ENCODE measurements around the gene C1QTNF6.
A peak's percentile ranks its signal among the peaks of the same experiment; 100 is the strongest.

The C1QTNF6 gene

GRCh38 chr22:37197451-37198257 is 9.6 kb upstream of the C1QTNF6 start:
- Histone ChIP-seq H2AFZ (ENCODE audit: low read depth, low read length) (no peak overlapping the region), H3K4me3 (ENCODE audit: insufficient read depth in 1 of 2, low read depth in 1 of 2, low read length in 2 of 2) (peak overlapping the region; percentile 35 to 95), H3K4me2 (ENCODE audit: low read length, poor library complexity, severe bottlenecking) (peak overlapping the region; percentile 48), H3K14ac (ENCODE audit: low read length in 2 of 2) (peak overlapping the region in 1 of 2 experiments; percentile 68), H3K27me3 (ENCODE audit: control insufficient read depth in 1 of 2, insufficient read depth in 1 of 2, low read length in 2 of 2) (no peaks in the 10 kb centered on the region), H3K4me1 (ENCODE audit: control insufficient read depth, insufficient read depth, low read depth, low read length) (peaks cover 26% of the 10 kb centered on the region), H3K4ac (ENCODE audit: low read depth in 1 of 2, low read length in 2 of 2) (peak overlapping the region in 1 of 2 experiments; percentile 54), H2AK5ac (ENCODE audit: low read length, severe bottlenecking) (peak overlapping the region; percentile 23), H3K36me3 (ENCODE audit: control insufficient read depth in 1 of 2, insufficient read depth in 2 of 2, low read depth in 1 of 2, low read length in 2 of 2) (no peaks in the 10 kb centered on the region), H2BK5ac (ENCODE audit: low read depth, low read length, poor library complexity, severe bottlenecking) (no peak overlapping the region), H2BK120ac (ENCODE audit: low read depth, low read length) (peak overlapping the region; percentile 23), H3K79me1 (replicated peaks; ENCODE audit: low read length, poor library complexity, severe bottlenecking) (peaks cover 2% of the 10 kb centered on the region), H3K27ac (ENCODE audit: low read length, poor library complexity, severe bottlenecking) (peak overlapping the region; percentile 49), H2BK15ac (ENCODE audit: low read depth, poor library complexity, severe bottlenecking) (peak overlapping the region; percentile 3), H3K18ac (ENCODE audit: low read depth in 1 of 2, low read length in 2 of 2) (peak overlapping the region; percentile 69 to 79), H4K91ac (ENCODE audit: low read length) (peak overlapping the region; percentile 78), H3K9ac (ENCODE audit: low read length) (peak overlapping the region; percentile 68), H3K9me3 (ENCODE audit: control insufficient read depth, low read length) (no peaks in the 10 kb centered on the region), H2BK12ac (ENCODE audit: low read length in 2 of 2) (peak overlapping the region; percentile 20 to 81), H3K23ac (ENCODE audit: low read length in 2 of 2) (no peak overlapping the region), H4K8ac (ENCODE audit: low read length) (peak overlapping the region; percentile 30)
- 70% methylated on average over 12 of the region's 12 CpGs for WGBS
- DNase-seq = peak; percentile 87

DNA sequence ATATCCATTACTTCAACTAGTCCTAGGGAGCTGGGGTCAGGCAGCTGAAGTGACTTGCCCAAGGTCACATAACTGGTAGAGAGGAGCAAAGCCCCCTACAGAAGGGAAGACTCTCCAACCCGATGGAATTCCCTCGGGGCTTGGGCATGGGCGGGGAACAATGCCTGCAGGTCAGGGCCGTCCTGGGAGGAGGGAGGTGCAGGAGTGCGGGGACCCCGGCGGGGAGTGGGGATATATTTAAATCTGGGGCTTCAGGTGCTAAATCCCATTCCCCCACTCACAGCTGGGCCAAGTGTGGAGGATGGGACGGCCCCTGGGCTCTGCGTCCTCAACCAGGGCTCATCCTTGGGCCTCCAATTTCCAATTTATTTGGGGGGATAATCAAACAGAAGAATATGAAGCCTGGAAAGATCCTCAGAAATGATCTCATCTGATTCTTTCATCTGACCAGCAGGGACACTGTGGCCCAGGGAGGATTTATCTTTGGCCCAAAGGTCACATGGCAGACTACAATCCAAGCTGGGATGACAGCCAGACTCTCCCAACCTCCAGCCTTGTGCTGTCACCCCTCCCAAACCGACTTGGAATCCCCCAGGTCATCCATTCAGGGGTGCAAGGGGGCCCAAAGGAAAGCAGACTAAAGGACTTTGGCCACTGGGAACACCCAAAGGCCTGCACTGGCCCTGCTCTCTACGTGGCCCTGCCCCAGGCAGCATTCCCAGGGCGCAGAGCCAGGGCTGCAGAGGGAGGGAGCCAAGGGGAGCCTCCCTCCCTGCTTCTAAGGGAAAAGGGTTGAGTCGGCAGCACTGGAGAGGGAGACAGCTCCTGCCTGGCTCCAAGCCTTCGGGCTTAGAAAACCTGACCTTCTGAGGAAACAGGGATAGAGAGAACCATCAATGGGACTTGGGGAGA is 8.7 kb upstream of the C1QTNF6 start:
- no peak overlapping the region for H3K14ac ChIP-seq (ENCODE audit: low read length in 2 of 2)
- no peak overlapping the region for H2BK15ac ChIP-seq (ENCODE audit: low read depth, poor library complexity, severe bottlenecking)
- H3K4me1 ChIP-seq (ENCODE audit: control insufficient read depth, insufficient read depth, low read depth, low read length) = peaks cover 26% of the 10 kb centered on the region
- H3K27ac ChIP-seq (ENCODE audit: low read length, poor library complexity, severe bottlenecking) = no peak overlapping the region
- peak overlapping the region; percentile 68 for H3K9ac ChIP-seq (ENCODE audit: low read length)
- H2BK12ac ChIP-seq (ENCODE audit: low read length in 2 of 2) = peak overlapping the region in 1 of 2 experiments; percentile 39
- H3K18ac ChIP-seq (ENCODE audit: low read depth in 1 of 2, low read length in 2 of 2) = peak overlapping the region in 1 of 2 experiments; percentile 41
- H3K27me3 ChIP-seq (ENCODE audit: control insufficient read depth in 1 of 2, insufficient read depth in 1 of 2, low read length in 2 of 2) = no peaks in the 10 kb centered on the region
- H3K9me3 ChIP-seq (ENCODE audit: control insufficient read depth, low read length) = no peaks in the 10 kb centered on the region
- peak; percentile 82 for DNase-seq
- H3K4me3 ChIP-seq (ENCODE audit: insufficient read depth in 1 of 2, low read depth in 1 of 2, low read length in 2 of 2) = peak overlapping the region in 1 of 2 experiments; percentile 19
- no peak overlapping the region for H2AFZ ChIP-seq (ENCODE audit: low read depth, low read length)
- 71% methylated on average over 12 of the region's 14 CpGs for WGBS
- no peak overlapping the region for H2BK5ac ChIP-seq (ENCODE audit: low read depth, low read length, poor library complexity, severe bottlenecking)
- no peak overlapping the region for H3K4ac ChIP-seq (ENCODE audit: low read depth in 1 of 2, low read length in 2 of 2)
- H4K91ac ChIP-seq (ENCODE audit: low read length) = peak overlapping the region; percentile 37
- H3K23ac ChIP-seq (ENCODE audit: low read length in 2 of 2) = no peak overlapping the region
- no peak overlapping the region for H3K4me2 ChIP-seq (ENCODE audit: low read length, poor library complexity, severe bottlenecking)
- H2AK5ac ChIP-seq (ENCODE audit: low read length, severe bottlenecking) = peak overlapping the region; percentile 1
- no peaks in the 10 kb centered on the region for H3K36me3 ChIP-seq (ENCODE audit: control insufficient read depth in 1 of 2, insufficient read depth in 2 of 2, low read depth in 1 of 2, low read length in 2 of 2)
- no peak overlapping the region for H4K8ac ChIP-seq (ENCODE audit: low read length)
- no peak overlapping the region for H2BK120ac ChIP-seq (ENCODE audit: low read depth, low read length)
- H3K79me1 ChIP-seq (replicated peaks; ENCODE audit: low read length, poor library complexity, severe bottlenecking) = peaks cover 2% of the 10 kb centered on the region

GRCh38 chr22:37195921-37196320 is 7.9 kb upstream of the C1QTNF6 start:
- no peak overlapping the region for H3K14ac ChIP-seq (ENCODE audit: low read length in 2 of 2)
- peak overlapping the region in 1 of 2 experiments; percentile 50 for H2BK12ac ChIP-seq (ENCODE audit: low read length in 2 of 2)
- no peaks in the 10 kb centered on the region for H3K36me3 ChIP-seq (ENCODE audit: control insufficient read depth in 1 of 2, insufficient read depth in 2 of 2, low read depth in 1 of 2, low read length in 2 of 2)
- H3K9ac ChIP-seq (ENCODE audit: low read length) = no peak overlapping the region
- H3K9me3 ChIP-seq (ENCODE audit: control insufficient read depth, low read length) = no peaks in the 10 kb centered on the region
- H3K79me1 ChIP-seq (replicated peaks; ENCODE audit: low read length, poor library complexity, severe bottlenecking) = peaks cover 2% of the 10 kb centered on the region
- H3K4ac ChIP-seq (ENCODE audit: low read depth in 1 of 2, low read length in 2 of 2) = no peak overlapping the region
- DNase-seq = no peak
- no peaks in the 10 kb centered on the region for H3K27me3 ChIP-seq (ENCODE audit: control insufficient read depth in 1 of 2, insufficient read depth in 1 of 2, low read length in 2 of 2)
- no peak overlapping the region for H2BK5ac ChIP-seq (ENCODE audit: low read depth, low read length, poor library complexity, severe bottlenecking)
- no peak overlapping the region for H3K4me2 ChIP-seq (ENCODE audit: low read length, poor library complexity, severe bottlenecking)
- peaks cover 26% of the 10 kb centered on the region for H3K4me1 ChIP-seq (ENCODE audit: control insufficient read depth, insufficient read depth, low read depth, low read length)
- H3K4me3 ChIP-seq (ENCODE audit: insufficient read depth in 1 of 2, low read depth in 1 of 2, low read length in 2 of 2) = no peak overlapping the region
- H2BK15ac ChIP-seq (ENCODE audit: low read depth, poor library complexity, severe bottlenecking) = no peak overlapping the region
- no peak overlapping the region for H3K18ac ChIP-seq (ENCODE audit: low read depth in 1 of 2, low read length in 2 of 2)
- H3K23ac ChIP-seq (ENCODE audit: low read length in 2 of 2) = no peak overlapping the region
- no peak overlapping the region for H3K27ac ChIP-seq (ENCODE audit: low read length, poor library complexity, severe bottlenecking)
- H4K8ac ChIP-seq (ENCODE audit: low read length) = no peak overlapping the region
- WGBS = 90% methylated on average over 4 of the region's 4 CpGs
- no peak overlapping the region for H2AK5ac ChIP-seq (ENCODE audit: low read length, severe bottlenecking)
- no peak overlapping the region for H2BK120ac ChIP-seq (ENCODE audit: low read depth, low read length)
- no peak overlapping the region for H2AFZ ChIP-seq (ENCODE audit: low read depth, low read length)
- no peak overlapping the region for H4K91ac ChIP-seq (ENCODE audit: low read length)

- no peak overlapping the region for H4K8ac ChIP-seq (ENCODE audit: low read length)
- H3K36me3 ChIP-seq (ENCODE audit: control insufficient read depth in 1 of 2, insufficient read depth in 2 of 2, low read depth in 1 of 2, low read length in 2 of 2) = no peaks in the 10 kb centered on the region
- H2AK5ac ChIP-seq (ENCODE audit: low read length, severe bottlenecking) = no peak overlapping the region
- no peaks in the 10 kb centered on the region for H3K9me3 ChIP-seq (ENCODE audit: control insufficient read depth, low read length)
- no peak for DNase-seq
- H3K4ac ChIP-seq (ENCODE audit: low read depth in 1 of 2, low read length in 2 of 2) = no peak overlapping the region
- H3K4me2 ChIP-seq (ENCODE audit: low read length, poor library complexity, severe bottlenecking) = no peak overlapping the region
- no peak overlapping the region for H3K4me3 ChIP-seq (ENCODE audit: insufficient read depth in 1 of 2, low read depth in 1 of 2, low read length in 2 of 2)
- H2BK12ac ChIP-seq (ENCODE audit: low read length in 2 of 2) = no peak overlapping the region
- no peak overlapping the region for H3K14ac ChIP-seq (ENCODE audit: low read length in 2 of 2)
- WGBS = 93% methylated on average over 3 of the region's 3 CpGs
- no peak overlapping the region for H2BK120ac ChIP-seq (ENCODE audit: low read depth, low read length)
- no peak overlapping the region for H2AFZ ChIP-seq (ENCODE audit: low read depth, low read length)
- peaks cover 2% of the 10 kb centered on the region for H3K79me1 ChIP-seq (replicated peaks; ENCODE audit: low read length, poor library complexity, severe bottlenecking)
- H2BK15ac ChIP-seq (ENCODE audit: low read depth, poor library complexity, severe bottlenecking) = no peak overlapping the region
- H3K27ac ChIP-seq (ENCODE audit: low read length, poor library complexity, severe bottlenecking) = no peak overlapping the region
- no peak overlapping the region for H4K91ac ChIP-seq (ENCODE audit: low read length)
- no peak overlapping the region for H2BK5ac ChIP-seq (ENCODE audit: low read depth, low read length, poor library complexity, severe bottlenecking)
- no peaks in the 10 kb centered on the region for H3K27me3 ChIP-seq (ENCODE audit: control insufficient read depth in 1 of 2, insufficient read depth in 1 of 2, low read length in 2 of 2)
- H3K9ac ChIP-seq (ENCODE audit: low read length) = no peak overlapping the region
- no peak overlapping the region for H3K18ac ChIP-seq (ENCODE audit: low read depth in 1 of 2, low read length in 2 of 2)
- H3K23ac ChIP-seq (ENCODE audit: low read length in 2 of 2) = no peak overlapping the region
- peaks cover 23% of the 10 kb centered on the region for H3K4me1 ChIP-seq (ENCODE audit: control insufficient read depth, insufficient read depth, low read depth, low read length)
Observed at GRCh38 chr22:37194750-37195149, 6.7 kb upstream of the C1QTNF6 start.
